ENCODE measurements around the gene NHEJ1.

NHEJ1 gene

DNA sequence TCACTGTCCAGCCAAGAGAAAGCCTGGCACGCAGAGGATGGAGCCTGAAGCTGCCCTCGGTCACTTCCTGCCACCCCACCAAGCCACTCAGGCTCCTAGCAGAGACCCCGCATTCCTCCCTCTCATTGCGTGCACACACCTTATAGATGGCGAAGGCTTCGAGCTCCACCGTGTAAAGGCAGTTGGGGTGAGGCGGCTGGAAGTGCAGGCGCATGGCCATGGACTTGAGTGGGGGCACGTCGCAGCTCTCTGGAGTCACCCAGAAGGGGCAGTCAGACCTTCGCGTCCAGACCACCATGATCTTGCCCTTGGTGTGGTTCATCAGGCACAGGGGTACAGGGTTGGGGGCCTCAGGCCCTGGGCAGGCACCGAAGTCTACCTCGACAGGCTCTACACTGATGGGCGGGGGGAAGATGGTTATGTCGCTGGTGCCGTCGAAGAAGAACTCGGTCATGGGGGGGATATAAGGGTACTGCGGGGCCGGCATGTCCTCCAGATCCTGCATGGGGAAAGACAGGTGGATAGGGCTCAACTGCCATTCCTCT is 133.0 kb downstream of the NHEJ1 start:
- FAIRE-seq = no peak

- no peak for FAIRE-seq
These were observed 133.7 kb downstream of the NHEJ1 start for GRCh38 chr2:219026946-219027345.

- no peak for FAIRE-seq
These were observed 134.7 kb downstream of the NHEJ1 start for GRCh38 chr2:219025637-219026585.

Measured in islet of Langerhans (tissue), 1 donor.